ENCODE results near the gene CISD1.

DNA sequence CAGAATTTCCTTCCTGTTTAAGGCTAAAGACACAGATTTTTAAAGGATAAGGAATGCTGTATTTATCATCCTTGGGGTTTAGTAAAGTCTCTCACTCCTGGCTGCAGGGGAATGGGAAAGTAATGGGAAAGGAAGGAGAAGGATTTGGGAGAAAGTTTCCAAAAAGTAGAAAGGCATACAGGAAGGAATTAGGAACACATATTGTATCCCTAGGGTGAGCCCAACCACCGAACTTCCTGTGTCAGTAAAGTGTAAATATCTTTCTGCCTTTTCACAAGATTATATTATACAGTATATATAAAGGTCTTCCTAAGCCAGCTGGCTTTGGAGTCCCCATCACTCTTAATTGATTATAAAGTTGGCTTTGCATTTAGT lies 53.9 kb downstream of the CISD1 start:
- TF ChIP-seq, protein P1, sequence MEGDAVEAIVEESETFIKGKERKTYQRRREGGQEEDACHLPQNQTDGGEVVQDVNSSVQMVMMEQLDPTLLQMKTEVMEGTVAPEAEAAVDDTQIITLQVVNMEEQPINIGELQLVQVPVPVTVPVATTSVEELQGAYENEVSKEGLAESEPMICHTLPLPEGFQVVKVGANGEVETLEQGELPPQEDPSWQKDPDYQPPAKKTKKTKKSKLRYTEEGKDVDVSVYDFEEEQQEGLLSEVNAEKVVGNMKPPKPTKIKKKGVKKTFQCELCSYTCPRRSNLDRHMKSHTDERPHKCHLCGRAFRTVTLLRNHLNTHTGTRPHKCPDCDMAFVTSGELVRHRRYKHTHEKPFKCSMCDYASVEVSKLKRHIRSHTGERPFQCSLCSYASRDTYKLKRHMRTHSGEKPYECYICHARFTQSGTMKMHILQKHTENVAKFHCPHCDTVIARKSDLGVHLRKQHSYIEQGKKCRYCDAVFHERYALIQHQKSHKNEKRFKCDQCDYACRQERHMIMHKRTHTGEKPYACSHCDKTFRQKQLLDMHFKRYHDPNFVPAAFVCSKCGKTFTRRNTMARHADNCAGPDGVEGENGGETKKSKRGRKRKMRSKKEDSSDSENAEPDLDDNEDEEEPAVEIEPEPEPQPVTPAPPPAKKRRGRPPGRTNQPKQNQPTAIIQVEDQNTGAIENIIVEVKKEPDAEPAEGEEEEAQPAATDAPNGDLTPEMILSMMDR (IDR thresholded peaks at IDR 0.05; ENCODE audit: poor library complexity), result no peak
- no peak for TF ChIP-seq EZH2 (IDR thresholded peaks at IDR 0.05; ENCODE audit: borderline replicate concordance)
- no peak for TF ChIP-seq EZH2phosphoT487 (IDR thresholded peaks at IDR 0.05; ENCODE audit: low read depth, severe bottlenecking, unreplicated experiment)

Measured in hepatocyte (in vitro differentiated cells).